ENCODE data around the gene ZNF362. TPM values are rescaled to one million over a fixed set of nuclear protein-coding genes. Genes with fewer than 3 reads are reported as not detected.

The ZNF362 gene
- total RNA-seq, 1 experiment from 2014 or later: 11.1 TPM

DNA sequence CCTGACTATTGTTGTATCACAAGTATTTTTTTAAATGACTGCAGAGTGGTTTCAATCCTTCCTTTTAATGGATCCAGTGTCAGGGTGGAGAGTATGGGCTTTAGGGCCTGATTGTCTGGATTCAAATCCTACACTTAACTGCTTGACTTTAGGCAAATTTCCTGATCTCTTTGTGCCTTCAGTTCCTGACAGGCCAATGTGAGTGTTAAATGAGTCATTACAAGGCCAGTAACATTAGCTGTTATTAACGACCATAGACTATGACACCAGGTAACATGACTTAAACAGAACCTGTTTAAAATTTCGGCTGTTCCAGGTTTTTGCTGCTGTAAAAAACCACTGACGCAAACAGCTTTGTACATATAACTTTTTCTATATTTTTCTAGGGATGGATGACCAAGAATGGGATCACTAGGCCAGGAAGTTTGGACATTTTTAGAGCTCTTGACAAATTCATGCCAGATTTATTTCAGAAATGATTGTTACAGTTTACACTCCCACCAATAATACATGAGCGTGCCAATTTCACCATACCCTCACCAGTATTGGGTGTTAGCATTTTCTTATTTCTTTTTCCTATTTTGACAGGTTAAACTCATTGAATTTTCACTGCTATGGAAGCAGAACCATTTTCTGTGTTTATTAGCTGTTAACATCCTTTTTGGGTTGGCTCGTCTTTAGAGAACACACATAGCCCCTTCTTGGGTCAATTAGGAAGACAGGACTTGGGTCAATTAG is 11.3 kb downstream of the ZNF362 start:
- BruUV-seq (replicated peaks): no TSS peak
- H3K9me2 ChIP-seq (ENCODE audit: insufficient read depth): no peaks in the 10 kb centered on the region
- H3K9ac ChIP-seq (ENCODE audit: low read length): no peak overlapping the region
- no peaks in the 10 kb centered on the region for H3K27me3 ChIP-seq (ENCODE audit: insufficient read depth, low read length)
- intact Hi-C loops (cut with micrococcal nuclease): no loop called here
- H4K20me1 ChIP-seq (ENCODE audit: insufficient read depth): no peaks in the 10 kb centered on the region
- H3K27ac ChIP-seq (ENCODE audit: low read depth, low read length): no peak overlapping the region
- no peaks in the 10 kb centered on the region for H3K36me3 ChIP-seq (ENCODE audit: control insufficient read depth in 1 of 2, insufficient read depth in 2 of 2, low read length in 2 of 2)
- TF ChIP-seq EZH2 (IDR thresholded peaks at IDR 0.05) (no peak), CBX3 (IDR thresholded peaks at IDR 0.05; ENCODE audit: low read depth) (no peak), SRF (IDR thresholded peaks at IDR 0.05; ENCODE audit: low read depth) (no peak), EZH2phosphoT487 (IDR thresholded peaks at IDR 0.05; ENCODE audit: borderline replicate concordance) (no peak), TCF7L2 (IDR thresholded peaks at IDR 0.05; ENCODE audit: borderline replicate concordance, extremely low read depth, insufficient read depth, insufficient read length) (no peak)
- TF ChIP-seq, protein P1, sequence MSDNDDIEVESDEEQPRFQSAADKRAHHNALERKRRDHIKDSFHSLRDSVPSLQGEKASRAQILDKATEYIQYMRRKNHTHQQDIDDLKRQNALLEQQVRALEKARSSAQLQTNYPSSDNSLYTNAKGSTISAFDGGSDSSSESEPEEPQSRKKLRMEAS (IDR thresholded peaks at IDR 0.05): no peak
- TF ChIP-seq, protein P2, sequence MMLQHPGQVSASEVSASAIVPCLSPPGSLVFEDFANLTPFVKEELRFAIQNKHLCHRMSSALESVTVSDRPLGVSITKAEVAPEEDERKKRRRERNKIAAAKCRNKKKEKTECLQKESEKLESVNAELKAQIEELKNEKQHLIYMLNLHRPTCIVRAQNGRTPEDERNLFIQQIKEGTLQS (IDR thresholded peaks at IDR 0.05): no peak
- TF ChIP-seq, protein P3, sequence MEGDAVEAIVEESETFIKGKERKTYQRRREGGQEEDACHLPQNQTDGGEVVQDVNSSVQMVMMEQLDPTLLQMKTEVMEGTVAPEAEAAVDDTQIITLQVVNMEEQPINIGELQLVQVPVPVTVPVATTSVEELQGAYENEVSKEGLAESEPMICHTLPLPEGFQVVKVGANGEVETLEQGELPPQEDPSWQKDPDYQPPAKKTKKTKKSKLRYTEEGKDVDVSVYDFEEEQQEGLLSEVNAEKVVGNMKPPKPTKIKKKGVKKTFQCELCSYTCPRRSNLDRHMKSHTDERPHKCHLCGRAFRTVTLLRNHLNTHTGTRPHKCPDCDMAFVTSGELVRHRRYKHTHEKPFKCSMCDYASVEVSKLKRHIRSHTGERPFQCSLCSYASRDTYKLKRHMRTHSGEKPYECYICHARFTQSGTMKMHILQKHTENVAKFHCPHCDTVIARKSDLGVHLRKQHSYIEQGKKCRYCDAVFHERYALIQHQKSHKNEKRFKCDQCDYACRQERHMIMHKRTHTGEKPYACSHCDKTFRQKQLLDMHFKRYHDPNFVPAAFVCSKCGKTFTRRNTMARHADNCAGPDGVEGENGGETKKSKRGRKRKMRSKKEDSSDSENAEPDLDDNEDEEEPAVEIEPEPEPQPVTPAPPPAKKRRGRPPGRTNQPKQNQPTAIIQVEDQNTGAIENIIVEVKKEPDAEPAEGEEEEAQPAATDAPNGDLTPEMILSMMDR (IDR thresholded peaks at IDR 0.05 in 2 of 3, conservative IDR thresholded peaks at IDR 0.05 in 1 of 3; ENCODE audit: borderline replicate concordance in 1 of 3, insufficient read depth in 1 of 3, low read depth in 2 of 3, low read length in 2 of 3): no peak
- TF ChIP-seq, protein P4, sequence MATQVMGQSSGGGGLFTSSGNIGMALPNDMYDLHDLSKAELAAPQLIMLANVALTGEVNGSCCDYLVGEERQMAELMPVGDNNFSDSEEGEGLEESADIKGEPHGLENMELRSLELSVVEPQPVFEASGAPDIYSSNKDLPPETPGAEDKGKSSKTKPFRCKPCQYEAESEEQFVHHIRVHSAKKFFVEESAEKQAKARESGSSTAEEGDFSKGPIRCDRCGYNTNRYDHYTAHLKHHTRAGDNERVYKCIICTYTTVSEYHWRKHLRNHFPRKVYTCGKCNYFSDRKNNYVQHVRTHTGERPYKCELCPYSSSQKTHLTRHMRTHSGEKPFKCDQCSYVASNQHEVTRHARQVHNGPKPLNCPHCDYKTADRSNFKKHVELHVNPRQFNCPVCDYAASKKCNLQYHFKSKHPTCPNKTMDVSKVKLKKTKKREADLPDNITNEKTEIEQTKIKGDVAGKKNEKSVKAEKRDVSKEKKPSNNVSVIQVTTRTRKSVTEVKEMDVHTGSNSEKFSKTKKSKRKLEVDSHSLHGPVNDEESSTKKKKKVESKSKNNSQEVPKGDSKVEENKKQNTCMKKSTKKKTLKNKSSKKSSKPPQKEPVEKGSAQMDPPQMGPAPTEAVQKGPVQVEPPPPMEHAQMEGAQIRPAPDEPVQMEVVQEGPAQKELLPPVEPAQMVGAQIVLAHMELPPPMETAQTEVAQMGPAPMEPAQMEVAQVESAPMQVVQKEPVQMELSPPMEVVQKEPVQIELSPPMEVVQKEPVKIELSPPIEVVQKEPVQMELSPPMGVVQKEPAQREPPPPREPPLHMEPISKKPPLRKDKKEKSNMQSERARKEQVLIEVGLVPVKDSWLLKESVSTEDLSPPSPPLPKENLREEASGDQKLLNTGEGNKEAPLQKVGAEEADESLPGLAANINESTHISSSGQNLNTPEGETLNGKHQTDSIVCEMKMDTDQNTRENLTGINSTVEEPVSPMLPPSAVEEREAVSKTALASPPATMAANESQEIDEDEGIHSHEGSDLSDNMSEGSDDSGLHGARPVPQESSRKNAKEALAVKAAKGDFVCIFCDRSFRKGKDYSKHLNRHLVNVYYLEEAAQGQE (IDR thresholded peaks at IDR 0.05; ENCODE audit: low read depth): no peak
- H3K4me2 ChIP-seq (ENCODE audit: low read length): no peak overlapping the region
- ChIA-PET CTCF (interaction anchor here (1.4 kb wide), 1 partner anchor 28 kb away, joined by 4 read pairs; no protein-coding TSS in a partner anchor), RAD21 (ENCODE audit: low non-redundant PET in 1 of 2, low total read pairs in 2 of 2, uncharacterized antibody in 2 of 2, unreplicated experiment in 2 of 2) (no interaction called here), POLR2A (no interaction called here)
- no peak overlapping the region for H3K4me3 ChIP-seq (replicated peaks in 1 of 2; ENCODE audit: low read depth in 1 of 2, low read length in 2 of 2)
- no peak overlapping the region for H2AFZ ChIP-seq (ENCODE audit: low read depth, low read length, poor library complexity, severe bottlenecking)
- no peaks in the 10 kb centered on the region for H3K4me1 ChIP-seq (ENCODE audit: control insufficient read depth in 1 of 2, insufficient read depth in 2 of 2, low read length in 2 of 2)
- no peaks in the 10 kb centered on the region for H3K79me2 ChIP-seq (ENCODE audit: insufficient read depth, low read length)
- DNase-seq (ENCODE audit: low read depth, low spot score): no peak
- no peak for ATAC-seq
- no peaks in the 10 kb centered on the region for H3K9me3 ChIP-seq (ENCODE audit: control insufficient read depth in 1 of 2, insufficient read depth in 1 of 2, low read depth in 1 of 2, low read length in 2 of 2)

Data from HCT116 (cell line).